ENCODE data around the gene XRCC5. TPM values are rescaled to one million over a fixed set of nuclear protein-coding genes. Genes with fewer than 3 reads are reported as not detected.

XRCC5 gene
- total RNA-seq, 1 experiment from 2014 or later, result 290 TPM

DNA sequence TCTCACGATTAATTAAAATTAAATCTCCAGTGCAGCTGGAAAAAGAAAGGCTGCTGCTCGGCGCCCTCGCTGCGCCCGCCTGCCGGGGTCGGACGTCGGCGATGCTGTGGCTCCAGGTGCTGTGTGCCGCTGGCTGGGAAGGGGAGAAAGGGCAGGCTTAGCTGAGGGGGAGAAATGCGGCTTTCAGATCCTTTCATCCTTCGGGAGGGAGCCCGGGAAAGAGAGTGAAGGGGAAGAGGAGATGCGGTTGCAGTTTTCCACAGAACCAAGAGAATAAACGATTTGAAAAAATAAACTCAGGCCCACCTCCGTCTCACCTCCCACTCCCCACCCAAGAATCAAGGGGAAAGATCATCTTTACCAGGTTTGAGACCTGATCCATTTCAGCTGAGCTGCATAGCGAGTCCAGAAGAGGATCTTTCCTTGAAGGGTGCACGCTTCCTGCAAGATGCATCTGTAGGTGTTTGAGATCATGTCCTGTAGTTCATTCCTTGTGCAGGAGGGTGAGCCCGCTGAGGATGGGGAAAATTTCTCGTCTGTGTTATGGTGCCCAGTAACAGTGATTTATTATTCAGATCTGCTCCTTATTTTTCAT, 26.9 kb upstream of the XRCC5 start:
- ChIA-PET POLR2A (ENCODE audit: unreplicated experiment) (interaction anchor here (0.6 kb wide), 1 partner anchor 32 kb away, joined by 3 read pairs; no protein-coding TSS in a partner anchor), CTCF (no interaction called here)
- peaks cover 5% of the 10 kb centered on the region; the same call in 1 of the 2 replicates for H3K79me2 ChIP-seq (ENCODE audit: low read length)
- H3K36me3 ChIP-seq (ENCODE audit: low read depth, low read length), result no peaks in the 10 kb centered on the region
- peak overlapping the region; percentile 64 for H3K9ac ChIP-seq (ENCODE audit: low read length)
- peak overlapping the region; percentile 77 for H3K4me3 ChIP-seq (ENCODE audit: low read length)
- H4K20me1 ChIP-seq (ENCODE audit: low read length), result no peaks in the 10 kb centered on the region
- peak overlapping the region; percentile 96 for H3K4me2 ChIP-seq (ENCODE audit: low read length)
- H3K27me3 ChIP-seq (ENCODE audit: low read length), result no peaks in the 10 kb centered on the region
- peak overlapping the region; percentile 91 for H2AFZ ChIP-seq (ENCODE audit: low read length)
- H3K27ac ChIP-seq (ENCODE audit: low read length), result no peak overlapping the region
- H3K9me3 ChIP-seq (ENCODE audit: low read length), result no peaks in the 10 kb centered on the region
- no peaks in the 10 kb centered on the region for H3F3A ChIP-seq (ENCODE audit: low read length, unreplicated experiment)
- TSS peak; percentile 67 for BruUV-seq (replicated peaks)
- intact Hi-C loops (cut with micrococcal nuclease), result no loop called here
- peaks cover 7% of the 10 kb centered on the region; the same call in 1 of the 2 replicates for H3K4me1 ChIP-seq (ENCODE audit: insufficient read depth, low read length)
- no peak for DNase-seq
- TF ChIP-seq, protein P1, sequence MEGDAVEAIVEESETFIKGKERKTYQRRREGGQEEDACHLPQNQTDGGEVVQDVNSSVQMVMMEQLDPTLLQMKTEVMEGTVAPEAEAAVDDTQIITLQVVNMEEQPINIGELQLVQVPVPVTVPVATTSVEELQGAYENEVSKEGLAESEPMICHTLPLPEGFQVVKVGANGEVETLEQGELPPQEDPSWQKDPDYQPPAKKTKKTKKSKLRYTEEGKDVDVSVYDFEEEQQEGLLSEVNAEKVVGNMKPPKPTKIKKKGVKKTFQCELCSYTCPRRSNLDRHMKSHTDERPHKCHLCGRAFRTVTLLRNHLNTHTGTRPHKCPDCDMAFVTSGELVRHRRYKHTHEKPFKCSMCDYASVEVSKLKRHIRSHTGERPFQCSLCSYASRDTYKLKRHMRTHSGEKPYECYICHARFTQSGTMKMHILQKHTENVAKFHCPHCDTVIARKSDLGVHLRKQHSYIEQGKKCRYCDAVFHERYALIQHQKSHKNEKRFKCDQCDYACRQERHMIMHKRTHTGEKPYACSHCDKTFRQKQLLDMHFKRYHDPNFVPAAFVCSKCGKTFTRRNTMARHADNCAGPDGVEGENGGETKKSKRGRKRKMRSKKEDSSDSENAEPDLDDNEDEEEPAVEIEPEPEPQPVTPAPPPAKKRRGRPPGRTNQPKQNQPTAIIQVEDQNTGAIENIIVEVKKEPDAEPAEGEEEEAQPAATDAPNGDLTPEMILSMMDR (conservative IDR thresholded peaks at IDR 0.05; ENCODE audit: low read depth, low read length), result no peak
- TF ChIP-seq EZH2 (IDR thresholded peaks at IDR 0.05; ENCODE audit: low read length, unreplicated experiment), result no peak
- peak; percentile 28 for ATAC-seq
- no peaks in the 10 kb centered on the region for H3K9me2 ChIP-seq (replicated peaks; ENCODE audit: low read length)

DNA sequence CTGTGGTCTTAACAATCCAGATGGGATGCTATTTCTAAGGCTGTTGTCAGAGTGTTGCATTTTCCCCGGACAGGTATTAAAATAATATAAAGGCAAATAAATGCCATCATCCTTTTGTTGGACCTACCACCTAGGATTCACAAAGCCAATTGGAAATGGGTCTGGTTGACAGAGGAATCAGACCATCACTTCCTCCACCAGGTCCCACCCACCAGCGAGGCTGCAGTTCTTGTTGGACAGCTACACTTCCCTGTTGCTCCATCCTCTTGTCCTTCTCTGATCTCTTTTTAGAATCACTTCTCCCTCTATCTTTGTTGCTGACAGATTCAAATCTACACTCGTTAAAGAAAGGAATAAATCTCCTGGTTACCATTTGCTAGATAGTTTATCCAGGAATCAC, 26.3 kb upstream of the XRCC5 start:
- no peaks in the 10 kb centered on the region for H3K9me2 ChIP-seq (replicated peaks; ENCODE audit: low read length)
- H4K20me1 ChIP-seq (ENCODE audit: low read length), result no peaks in the 10 kb centered on the region
- H3K9ac ChIP-seq (ENCODE audit: low read length), result no peak overlapping the region
- no TSS peak for BruUV-seq (replicated peaks)
- H3F3A ChIP-seq (ENCODE audit: low read length, unreplicated experiment), result no peaks in the 10 kb centered on the region
- TF ChIP-seq EZH2phosphoT487 (IDR thresholded peaks at IDR 0.05; ENCODE audit: borderline replicate concordance, low read length) (no peak), EZH2 (IDR thresholded peaks at IDR 0.05; ENCODE audit: low read length, unreplicated experiment) (no peak)
- TF ChIP-seq, protein P1 (conservative IDR thresholded peaks at IDR 0.05; ENCODE audit: low read depth, low read length), result no peak
- peaks cover 7% of the 10 kb centered on the region; the same call in 1 of the 2 replicates for H3K4me1 ChIP-seq (ENCODE audit: insufficient read depth, low read length)
- POLR2A ChIA-PET (ENCODE audit: unreplicated experiment), result no interaction called here
- peaks cover 5% of the 10 kb centered on the region; the same call in 1 of the 2 replicates for H3K79me2 ChIP-seq (ENCODE audit: low read length)
- intact Hi-C loops (cut with micrococcal nuclease), result no loop called here
- CTCF ChIA-PET, result no interaction called here
- H3K9me3 ChIP-seq (ENCODE audit: low read length), result no peaks in the 10 kb centered on the region
- H3K36me3 ChIP-seq (ENCODE audit: low read depth, low read length), result no peaks in the 10 kb centered on the region
- no peak overlapping the region for H2AFZ ChIP-seq (ENCODE audit: low read length)
- H3K4me2 ChIP-seq (ENCODE audit: low read length), result peak overlapping the region; percentile 96
- DNase-seq (no peak), ATAC-seq (no peak)
- no peak overlapping the region for H3K27ac ChIP-seq (ENCODE audit: low read length)
- H3K27me3 ChIP-seq (ENCODE audit: low read length), result no peaks in the 10 kb centered on the region
- H3K4me3 ChIP-seq (ENCODE audit: low read length), result no peak overlapping the region

Data from PC-3 (cell line).